Muscle layer of colon (tissue), 2 donors: ENCODE data around the gene GJC2.

Source experiments
- H3K27ac ChIP-seq: one replicate; pipeline ENCODE4 v1.7.0; 2013; ENCODE audit warnings: low read depth, mild to moderate bottlenecking, low read length, moderate library complexity
- H3K27me3 ChIP-seq, 2 donors: one replicate each; pipeline ENCODE4 v1.7.0; 2013; ENCODE audit warnings: low read length in 2 of 2, mild to moderate bottlenecking in 2 of 2; ENCODE audit not compliant: insufficient read depth in 2 of 2, control insufficient read depth in 1 of 2
- H3K36me3 ChIP-seq: one replicate; pipeline ENCODE4 v1.7.0; 2013; ENCODE audit warnings: mild to moderate bottlenecking, low read length; ENCODE audit not compliant: insufficient read depth
- H3K4me1 ChIP-seq: one replicate; pipeline ENCODE4 v1.7.0; 2013; ENCODE audit warnings: mild to moderate bottlenecking, low read length; ENCODE audit not compliant: insufficient read depth
- H3K4me3 ChIP-seq, 2 donors: one replicate each; pipeline ENCODE4 v1.7.0; 2013; ENCODE audit warnings: low read length in 2 of 2, low read depth in 1 of 2, mild to moderate bottlenecking in 1 of 2, moderate library complexity in 1 of 2
- H3K9ac ChIP-seq: one replicate; pipeline ENCODE4 v1.7.0; 2013; ENCODE audit warnings: low read length
- H3K9me3 ChIP-seq: one replicate; pipeline ENCODE4 v1.7.0; 2013; ENCODE audit warnings: mild to moderate bottlenecking, low read length
- donor health status: abdominal sarcoma.
- donor health status: Adenocarcinoma of cecum.

GJC2 gene

DNA sequence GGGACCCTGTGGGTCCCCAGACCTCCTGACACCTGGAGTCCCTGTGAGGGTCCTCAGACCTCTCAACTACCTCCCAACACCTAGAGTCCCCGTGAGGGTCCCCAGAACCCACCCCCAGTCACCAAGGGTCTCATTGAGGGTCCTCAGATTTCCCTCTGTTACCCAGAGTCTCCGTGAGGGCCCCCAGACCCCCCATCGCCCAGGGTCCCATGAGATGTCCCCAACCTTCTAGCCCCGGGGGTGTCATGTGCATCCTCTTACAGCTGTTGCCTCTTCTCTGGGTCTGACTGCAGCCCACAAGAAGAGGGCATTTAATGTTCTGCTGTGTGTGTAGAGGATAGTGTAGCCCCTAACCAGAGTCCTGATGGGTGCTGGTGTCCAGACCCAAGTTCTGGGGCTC, 2.0 kb upstream of the GJC2 start:
- no peak overlapping the region for H3K4me3 ChIP-seq
- no peaks in the 10 kb centered on the region for H3K9me3 ChIP-seq
- no peak overlapping the region for H3K9ac ChIP-seq
- H3K27ac ChIP-seq: no peak overlapping the region
- peaks cover 55% of the 10 kb centered on the region for H3K4me1 ChIP-seq
- no peaks in the 10 kb centered on the region for H3K27me3 ChIP-seq
- peaks cover 12% of the 10 kb centered on the region for H3K36me3 ChIP-seq

DNA sequence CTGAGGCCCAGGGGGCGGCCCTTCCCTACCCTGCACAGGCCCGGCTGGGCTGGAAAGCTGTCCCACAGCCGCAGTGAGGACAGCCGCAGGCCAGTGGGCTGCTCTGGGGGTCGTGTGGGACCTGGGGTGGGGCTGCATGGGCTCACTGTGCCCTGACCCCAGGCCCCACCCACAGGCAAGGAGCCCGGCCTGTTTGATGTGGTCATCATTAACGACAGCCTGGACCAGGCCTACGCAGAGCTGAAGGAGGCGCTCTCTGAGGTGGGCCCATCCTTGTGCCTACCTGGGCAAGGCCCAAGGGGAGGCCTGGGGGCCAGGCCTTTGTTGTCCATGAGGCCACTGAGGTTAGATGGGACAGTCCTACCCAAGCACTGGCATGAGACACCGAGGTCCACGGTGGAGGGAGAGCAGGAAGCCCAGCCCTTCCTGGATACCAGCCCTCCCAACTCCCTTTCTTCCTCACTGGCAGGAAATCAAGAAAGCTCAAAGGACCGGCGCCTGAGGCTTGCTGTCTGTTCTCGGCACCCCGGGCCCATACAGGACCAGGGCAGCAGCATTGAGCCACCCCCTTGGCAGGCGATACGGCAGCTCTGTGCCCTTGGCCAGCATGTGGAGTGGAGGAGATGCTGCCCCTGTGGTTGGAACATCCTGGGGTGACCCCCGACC, 1.4 kb upstream of the GJC2 start:
- Histone ChIP-seq H3K9ac (no peak overlapping the region), H3K27ac (peak overlapping the region; percentile 98), H3K9me3 (no peaks in the 10 kb centered on the region), H3K36me3 (peaks cover 12% of the 10 kb centered on the region), H3K27me3 (no peaks in the 10 kb centered on the region), H3K4me3 (no peak overlapping the region), H3K4me1 (peaks cover 53% of the 10 kb centered on the region)

DNA sequence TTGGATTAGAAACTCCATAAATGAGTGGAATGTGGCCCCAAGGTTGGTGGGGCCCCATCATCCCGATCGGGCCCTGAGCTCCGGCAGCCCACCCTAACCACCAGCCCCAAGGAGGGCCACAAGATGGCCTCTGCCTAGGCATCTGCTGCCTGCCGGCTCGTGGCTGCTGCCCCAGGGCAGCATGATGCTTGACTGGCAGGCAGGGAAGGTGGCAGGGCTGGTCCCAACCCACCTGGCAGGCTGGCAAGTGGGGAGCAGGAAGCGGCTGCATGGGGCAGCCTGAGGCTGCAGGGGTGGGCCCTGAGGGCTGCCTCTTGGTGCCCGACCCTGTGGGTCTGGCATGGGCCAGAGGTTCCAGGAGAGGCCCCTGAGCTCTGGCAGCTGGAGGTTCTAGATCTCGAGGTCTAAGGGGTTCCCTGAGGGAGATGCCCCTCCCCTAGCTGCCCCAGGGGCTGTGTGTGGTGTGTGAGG, 760 bp upstream of the GJC2 start:
- Histone ChIP-seq H3K4me3 (peak overlapping the region in 1 of 2 donors; percentile 74), H3K4me1 (peaks cover 53% of the 10 kb centered on the region), H3K27ac (peak overlapping the region; percentile 98), H3K27me3 (no peaks in the 10 kb centered on the region), H3K9ac (no peak overlapping the region), H3K9me3 (no peaks in the 10 kb centered on the region), H3K36me3 (peaks cover 13% of the 10 kb centered on the region)

DNA sequence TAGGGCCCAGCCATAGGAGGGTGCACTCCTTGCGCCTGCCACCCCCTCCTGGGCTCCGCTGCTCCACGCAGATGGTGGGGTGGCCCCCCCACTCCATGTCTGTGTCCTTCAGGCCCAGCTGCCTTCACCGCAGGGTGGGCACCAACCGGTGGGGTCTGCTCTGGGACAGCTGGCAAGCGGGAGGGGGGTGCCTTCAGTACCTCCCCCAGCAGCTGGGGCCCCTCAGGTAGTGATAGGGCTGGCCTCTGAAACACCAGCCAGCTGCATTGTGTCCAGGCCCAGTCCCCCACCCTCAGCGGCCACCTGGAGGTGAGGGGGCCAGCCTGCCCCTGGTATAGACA, 360 bp downstream of the GJC2 start:
- H3K27me3 ChIP-seq: no peaks in the 10 kb centered on the region
- peaks cover 22% of the 10 kb centered on the region for H3K36me3 ChIP-seq
- no peaks in the 10 kb centered on the region for H3K9me3 ChIP-seq
- H3K4me1 ChIP-seq: peaks cover 47% of the 10 kb centered on the region
- H3K9ac ChIP-seq: peak overlapping the region; percentile 82
- peak overlapping the region; percentile 34 to 74 for H3K4me3 ChIP-seq
- H3K27ac ChIP-seq: peak overlapping the region; percentile 98

GRCh38 chr1:228150461-228151179, 890 bp downstream of the GJC2 start:
- Histone ChIP-seq H3K27ac (peak overlapping the region; percentile 98), H3K27me3 (no peaks in the 10 kb centered on the region), H3K4me3 (peak overlapping the region; percentile 34 to 74), H3K4me1 (peaks cover 47% of the 10 kb centered on the region), H3K9ac (peak overlapping the region; percentile 82), H3K9me3 (no peaks in the 10 kb centered on the region), H3K36me3 (peaks cover 22% of the 10 kb centered on the region)

DNA sequence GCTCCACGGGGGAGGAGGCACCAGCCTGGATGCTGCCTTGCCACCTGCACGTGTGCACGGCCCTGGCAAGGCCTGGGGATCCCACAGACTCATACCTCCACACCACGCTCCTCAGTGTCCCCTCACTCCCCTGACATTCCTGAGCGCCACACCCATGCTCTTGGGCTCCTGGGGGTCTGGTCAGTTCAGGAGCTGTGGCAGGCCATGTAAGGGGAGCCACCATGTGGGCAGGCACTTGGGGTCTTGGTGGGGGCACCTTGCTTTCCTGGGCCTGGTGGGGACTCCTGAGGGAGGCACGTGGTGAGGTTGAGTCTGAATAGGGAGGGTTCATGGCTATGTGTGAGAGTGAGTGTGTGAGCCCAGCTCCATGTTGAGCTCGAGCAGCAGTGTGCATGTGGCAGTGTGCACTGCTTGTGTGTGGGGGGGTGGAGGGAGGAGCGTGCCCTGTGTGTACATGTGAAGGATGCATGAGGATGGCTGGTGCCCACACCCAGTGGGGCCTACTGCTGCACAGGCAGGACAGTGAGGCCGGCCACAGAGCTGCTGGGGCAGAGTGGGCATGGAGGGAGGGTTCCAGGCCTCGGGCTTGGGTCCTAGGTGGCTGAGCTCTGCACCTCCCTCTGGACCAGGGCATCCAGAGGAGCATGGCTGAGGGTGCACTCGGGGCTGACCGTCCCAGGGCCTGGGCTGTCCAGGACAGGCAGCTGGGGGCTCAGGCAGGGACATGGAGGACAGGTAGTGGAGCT, 1.6 kb downstream of the GJC2 start:
- peaks cover 47% of the 10 kb centered on the region for H3K4me1 ChIP-seq
- H3K27me3 ChIP-seq: no peaks in the 10 kb centered on the region
- H3K36me3 ChIP-seq: peaks cover 16% of the 10 kb centered on the region
- no peaks in the 10 kb centered on the region for H3K9me3 ChIP-seq
- peak overlapping the region; percentile 82 for H3K9ac ChIP-seq
- H3K4me3 ChIP-seq: peak overlapping the region; percentile 34 to 74
- peak overlapping the region; percentile 98 for H3K27ac ChIP-seq

DNA sequence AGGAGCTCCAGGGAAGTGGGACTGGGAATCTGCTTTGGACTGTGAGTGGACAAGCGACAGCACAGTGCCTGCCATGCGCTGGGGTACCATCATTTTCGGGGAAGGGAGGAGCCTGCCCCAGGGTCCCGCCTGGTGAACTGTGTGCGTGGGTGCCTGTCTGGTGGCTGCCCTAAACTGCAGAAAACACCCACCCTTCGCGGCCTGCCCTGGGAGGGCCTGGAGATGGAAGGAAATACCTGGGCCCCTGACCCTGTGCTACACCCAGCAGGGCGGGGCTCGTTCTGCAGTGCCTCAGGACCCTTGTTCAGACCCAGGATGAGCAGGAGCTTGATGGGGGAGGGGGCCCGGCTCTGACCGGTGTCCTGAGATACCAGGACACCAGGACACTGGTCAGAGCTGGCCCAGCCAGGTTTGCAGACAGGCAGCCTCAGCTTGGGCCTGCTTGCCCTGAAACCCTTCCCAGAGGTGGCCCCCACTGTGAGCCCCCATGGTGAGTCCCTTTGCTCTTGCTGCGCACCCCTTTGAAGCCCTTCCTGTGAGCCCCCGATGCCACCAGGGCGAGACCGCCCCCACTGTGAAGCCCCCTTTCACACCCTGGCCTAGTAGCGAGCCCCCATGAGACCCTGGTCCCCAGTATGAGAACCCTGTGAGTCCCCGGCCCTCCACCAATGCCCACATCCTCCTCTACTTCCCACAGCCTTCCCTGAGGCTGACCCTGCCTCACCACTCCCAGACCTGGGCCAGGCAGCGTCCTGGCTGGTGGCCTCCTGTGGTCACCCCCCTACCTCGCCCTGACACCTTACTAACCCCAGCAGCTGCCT, 2.6 kb downstream of the GJC2 start:
- no peak overlapping the region for H3K4me3 ChIP-seq
- H3K27me3 ChIP-seq: no peaks in the 10 kb centered on the region
- no peak overlapping the region for H3K9ac ChIP-seq
- no peaks in the 10 kb centered on the region for H3K9me3 ChIP-seq
- peaks cover 47% of the 10 kb centered on the region for H3K4me1 ChIP-seq
- no peak overlapping the region for H3K27ac ChIP-seq
- H3K36me3 ChIP-seq: peaks cover 16% of the 10 kb centered on the region

GRCh38 chr1:228152918-228153258, 3.2 kb downstream of the GJC2 start:
- Histone ChIP-seq H3K4me1 (peaks cover 47% of the 10 kb centered on the region), H3K27me3 (no peaks in the 10 kb centered on the region), H3K9me3 (no peaks in the 10 kb centered on the region), H3K4me3 (no peak overlapping the region), H3K36me3 (peaks cover 11% of the 10 kb centered on the region), H3K27ac (no peak overlapping the region), H3K9ac (no peak overlapping the region)

DNA sequence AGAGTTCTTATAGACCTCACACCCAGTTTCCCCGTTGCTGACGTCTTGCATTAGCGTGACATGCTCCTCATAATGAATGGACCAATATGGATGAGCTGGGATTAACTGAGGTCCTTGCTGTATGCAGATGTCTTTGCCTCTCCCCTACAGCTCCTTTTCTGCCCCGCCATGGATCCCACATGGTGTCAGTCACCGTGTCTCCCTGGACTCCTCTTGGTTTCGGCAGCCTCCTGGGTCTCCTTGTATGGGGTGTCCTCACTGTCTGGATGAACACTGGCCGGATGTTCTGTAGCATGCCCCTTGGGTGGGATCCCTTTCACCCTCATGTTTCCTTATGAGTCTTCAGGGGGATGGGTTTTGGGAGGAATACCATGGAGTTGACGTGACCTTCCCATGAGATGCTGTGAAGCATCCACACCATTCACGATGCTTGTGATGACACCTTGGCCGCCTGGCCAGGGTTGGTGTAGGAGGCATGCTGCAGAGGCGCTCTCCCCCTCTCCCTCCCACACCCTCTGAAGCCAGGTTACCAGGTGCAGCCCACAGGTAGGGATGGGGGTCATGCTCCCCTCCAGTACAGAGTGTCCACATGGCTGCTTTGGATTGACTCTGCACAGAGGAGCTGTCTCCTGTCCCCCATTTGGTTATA, 4.4 kb downstream of the GJC2 start:
- no peak overlapping the region for H3K4me3 ChIP-seq
- H3K27ac ChIP-seq: no peak overlapping the region
- no peaks in the 10 kb centered on the region for H3K27me3 ChIP-seq
- no peaks in the 10 kb centered on the region for H3K9me3 ChIP-seq
- H3K9ac ChIP-seq: no peak overlapping the region
- peaks cover 35% of the 10 kb centered on the region for H3K4me1 ChIP-seq
- peaks cover 11% of the 10 kb centered on the region for H3K36me3 ChIP-seq

DNA sequence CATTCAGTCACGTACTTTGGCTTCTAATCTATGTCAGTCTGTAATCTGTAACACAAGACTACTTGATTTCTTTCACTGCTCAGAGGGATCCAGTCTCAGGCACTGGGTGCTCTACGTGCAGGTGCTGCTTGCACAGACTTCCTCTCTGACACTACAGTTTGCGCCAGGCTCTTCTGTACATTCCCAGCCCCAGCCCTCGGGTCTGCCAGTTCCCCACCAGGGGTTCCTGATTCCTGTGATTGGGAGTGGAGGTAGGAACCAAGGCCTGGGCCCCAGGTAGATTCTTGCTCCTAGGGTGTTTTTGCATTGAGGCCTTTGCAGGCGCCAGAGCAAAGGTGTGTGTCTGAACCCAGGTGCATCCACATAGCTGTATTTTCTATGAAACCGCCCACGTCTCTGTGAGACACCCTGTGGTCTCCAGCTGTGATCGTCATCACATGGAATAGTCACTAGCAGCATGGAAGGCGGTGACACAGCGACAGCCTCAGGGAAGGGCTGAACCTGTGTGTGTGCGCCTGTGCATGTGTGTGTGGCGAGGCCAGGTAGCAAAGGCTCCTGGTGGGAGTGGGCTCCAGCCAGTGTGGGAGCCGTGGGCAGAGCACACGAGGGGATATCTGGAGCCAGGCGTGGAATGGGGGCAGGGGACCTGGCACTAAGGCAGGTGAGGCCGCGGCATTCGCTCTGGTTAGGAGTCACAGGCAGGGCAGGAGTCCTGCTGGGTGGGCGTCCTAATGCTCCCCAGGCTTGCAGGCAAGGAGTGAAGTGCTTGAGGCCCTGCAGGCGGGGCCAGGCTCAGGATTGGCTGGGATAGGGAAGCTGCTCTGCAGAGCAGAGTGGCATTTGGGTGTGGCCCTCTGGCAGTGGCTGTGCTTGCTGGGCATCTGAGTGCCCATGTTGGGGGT, 5.2 kb downstream of the GJC2 start:
- H3K27me3 ChIP-seq: no peaks in the 10 kb centered on the region
- no peak overlapping the region for H3K4me3 ChIP-seq
- peaks cover 28% of the 10 kb centered on the region for H3K4me1 ChIP-seq
- H3K9ac ChIP-seq: no peak overlapping the region
- no peak overlapping the region for H3K27ac ChIP-seq
- H3K36me3 ChIP-seq: peaks cover 11% of the 10 kb centered on the region
- H3K9me3 ChIP-seq: no peaks in the 10 kb centered on the region
